ENCODE results near the gene PIGC.
A peak's percentile ranks its signal among the peaks of the same experiment; 100 is the strongest.

The PIGC gene

DNA sequence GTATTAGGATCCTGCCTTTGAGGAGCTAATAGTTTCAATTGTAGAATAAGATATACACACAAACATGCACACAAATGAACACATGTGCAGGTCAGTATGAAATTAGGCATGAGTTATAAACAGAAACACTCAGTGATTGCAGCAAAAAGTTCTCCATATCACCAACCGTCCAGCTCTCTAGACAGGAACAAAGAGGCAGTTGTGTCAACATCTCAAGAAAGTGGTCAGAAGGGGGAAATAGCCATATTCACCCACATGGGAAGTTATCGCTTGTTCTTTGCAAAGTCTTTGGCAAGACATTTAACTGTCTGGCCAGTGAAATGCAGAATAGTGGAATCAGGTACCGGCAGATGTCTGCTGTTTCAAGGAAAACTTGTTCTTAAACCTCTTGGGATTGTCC is 29.4 kb upstream of the PIGC start:
- Histone ChIP-seq H2AFZ (ENCODE audit: low read length) (no peak overlapping the region), H2BK12ac (ENCODE audit: low read length) (no peak overlapping the region), H3K4me1 (ENCODE audit: control insufficient read depth in 2 of 2, insufficient read depth in 1 of 2, low read depth in 1 of 2, low read length in 2 of 2) (no peaks in the 10 kb centered on the region), H2BK15ac (ENCODE audit: low read length) (no peak overlapping the region), H3K4me2 (ENCODE audit: insufficient read depth, low read length, poor library complexity, severe bottlenecking) (no peak overlapping the region), H4K8ac (ENCODE audit: low read depth, low read length) (no peak overlapping the region), H2BK120ac (ENCODE audit: low read depth, low read length) (no peak overlapping the region), H3K4me3 (ENCODE audit: low read length in 2 of 2) (no peak overlapping the region), H3K27ac (replicated peaks; ENCODE audit: low read length) (no peak overlapping the region), H4K91ac (ENCODE audit: low read depth, low read length, poor library complexity) (no peak overlapping the region), H3K9me3 (replicated peaks in 1 of 2; ENCODE audit: control insufficient read depth in 2 of 2, insufficient read depth in 1 of 2, low read depth in 1 of 2, low read length in 2 of 2) (no peaks in the 10 kb centered on the region), H3K79me1 (ENCODE audit: low read depth, low read length) (no peaks in the 10 kb centered on the region), H2AK5ac (ENCODE audit: low read depth, low read length) (no peak overlapping the region), H3K4ac (ENCODE audit: low read length) (no peak overlapping the region), H3K14ac (ENCODE audit: low read length) (no peak overlapping the region), H2BK5ac (ENCODE audit: low read length) (no peak overlapping the region), H3K27me3 (ENCODE audit: control insufficient read depth in 3 of 3, insufficient read depth in 3 of 3, low read depth in 1 of 3, low read length in 3 of 3) (no peaks in the 10 kb centered on the region), H3K23ac (ENCODE audit: low read depth, low read length, poor library complexity) (no peak overlapping the region), H3K36me3 (replicated peaks in 1 of 2; ENCODE audit: control insufficient read depth in 2 of 2, insufficient read depth in 2 of 2, low read length in 2 of 2) (no peaks in the 10 kb centered on the region), H3K9ac (ENCODE audit: low read depth, low read length, poor library complexity) (no peak overlapping the region), H3K18ac (ENCODE audit: low read length) (peak overlapping the region; percentile 53)
- DNase-seq (ENCODE audit: low spot score), result no peak
- no CpG with 5 or more reads among the region's 3 CpGs for WGBS, 2 donors (ENCODE audit: extremely low coverage in 2 of 2, insufficient read length in 2 of 2, insufficient replicate concordance in 1 of 2)

GRCh38 chr1:172472495-172472894 is 28.6 kb upstream of the PIGC start:
- H4K91ac ChIP-seq (ENCODE audit: low read depth, low read length, poor library complexity), result no peak overlapping the region
- no peaks in the 10 kb centered on the region for H3K4me1 ChIP-seq (ENCODE audit: control insufficient read depth in 2 of 2, insufficient read depth in 1 of 2, low read depth in 1 of 2, low read length in 2 of 2)
- H2BK12ac ChIP-seq (ENCODE audit: low read length), result no peak overlapping the region
- H3K9me3 ChIP-seq (replicated peaks in 1 of 2; ENCODE audit: control insufficient read depth in 2 of 2, insufficient read depth in 1 of 2, low read depth in 1 of 2, low read length in 2 of 2), result no peaks in the 10 kb centered on the region
- no peak overlapping the region for H2BK15ac ChIP-seq (ENCODE audit: low read length)
- no peak overlapping the region for H3K9ac ChIP-seq (ENCODE audit: low read depth, low read length, poor library complexity)
- H3K79me1 ChIP-seq (ENCODE audit: low read depth, low read length), result no peaks in the 10 kb centered on the region
- H3K36me3 ChIP-seq (replicated peaks in 1 of 2; ENCODE audit: control insufficient read depth in 2 of 2, insufficient read depth in 2 of 2, low read length in 2 of 2), result no peaks in the 10 kb centered on the region
- H3K4me2 ChIP-seq (ENCODE audit: insufficient read depth, low read length, poor library complexity, severe bottlenecking), result no peak overlapping the region
- H3K14ac ChIP-seq (ENCODE audit: low read length), result no peak overlapping the region
- H3K4me3 ChIP-seq (ENCODE audit: low read length in 2 of 2), result no peak overlapping the region
- H3K27me3 ChIP-seq (ENCODE audit: control insufficient read depth in 3 of 3, insufficient read depth in 3 of 3, low read depth in 1 of 3, low read length in 3 of 3), result no peaks in the 10 kb centered on the region
- H4K8ac ChIP-seq (ENCODE audit: low read depth, low read length), result no peak overlapping the region
- no peak for DNase-seq (ENCODE audit: low spot score)
- H3K4ac ChIP-seq (ENCODE audit: low read length), result no peak overlapping the region
- H2AFZ ChIP-seq (ENCODE audit: low read length), result no peak overlapping the region
- H3K23ac ChIP-seq (ENCODE audit: low read depth, low read length, poor library complexity), result no peak overlapping the region
- no peak overlapping the region for H3K18ac ChIP-seq (ENCODE audit: low read length)
- H2BK5ac ChIP-seq (ENCODE audit: low read length), result no peak overlapping the region
- no peak overlapping the region for H2BK120ac ChIP-seq (ENCODE audit: low read depth, low read length)
- no peak overlapping the region for H2AK5ac ChIP-seq (ENCODE audit: low read depth, low read length)
- WGBS, 2 donors (ENCODE audit: extremely low coverage in 2 of 2, insufficient read length in 2 of 2, insufficient replicate concordance in 1 of 2), result no CpG with 5 or more reads among the region's 1 CpG
- H3K27ac ChIP-seq (replicated peaks; ENCODE audit: low read length), result no peak overlapping the region

- no CpG with 5 or more reads among the region's 1 CpG for whole genome bisulfite sequencing, 2 donors (ENCODE audit: extremely low coverage in 2 of 2, insufficient read length in 2 of 2, insufficient replicate concordance in 1 of 2)
- no peak overlapping the region for H3K4me3 ChIP-seq (ENCODE audit: low read length in 2 of 2)
Observed at GRCh38 chr1:172471666-172472065, 27.8 kb upstream of the PIGC start.

GRCh38 chr1:172470149-172470548 is 26.3 kb upstream of the PIGC start:
- Histone ChIP-seq H3K9me3 (replicated peaks in 1 of 2; ENCODE audit: control insufficient read depth in 2 of 2, insufficient read depth in 1 of 2, low read depth in 1 of 2, low read length in 2 of 2) (no peaks in the 10 kb centered on the region), H4K8ac (ENCODE audit: low read depth, low read length) (no peak overlapping the region), H3K18ac (ENCODE audit: low read length) (no peak overlapping the region), H3K4ac (ENCODE audit: low read length) (no peak overlapping the region), H3K4me2 (ENCODE audit: insufficient read depth, low read length, poor library complexity, severe bottlenecking) (no peak overlapping the region), H3K23ac (ENCODE audit: low read depth, low read length, poor library complexity) (no peak overlapping the region), H2BK120ac (ENCODE audit: low read depth, low read length) (no peak overlapping the region), H3K27ac (replicated peaks; ENCODE audit: low read length) (no peak overlapping the region), H3K9ac (ENCODE audit: low read depth, low read length, poor library complexity) (no peak overlapping the region), H3K4me3 (ENCODE audit: low read length in 2 of 2) (no peak overlapping the region), H3K27me3 (ENCODE audit: control insufficient read depth in 3 of 3, insufficient read depth in 3 of 3, low read depth in 1 of 3, low read length in 3 of 3) (peaks cover 0 to 3% (median 0%) of the 10 kb centered on the region in 3 experiments), H2BK15ac (ENCODE audit: low read length) (no peak overlapping the region), H4K91ac (ENCODE audit: low read depth, low read length, poor library complexity) (no peak overlapping the region), H3K14ac (ENCODE audit: low read length) (no peak overlapping the region), H2AK5ac (ENCODE audit: low read depth, low read length) (no peak overlapping the region), H2BK12ac (ENCODE audit: low read length) (no peak overlapping the region), H3K36me3 (replicated peaks in 1 of 2; ENCODE audit: control insufficient read depth in 2 of 2, insufficient read depth in 2 of 2, low read length in 2 of 2) (no peaks in the 10 kb centered on the region), H3K4me1 (ENCODE audit: control insufficient read depth in 2 of 2, insufficient read depth in 1 of 2, low read depth in 1 of 2, low read length in 2 of 2) (no peaks in the 10 kb centered on the region), H3K79me1 (ENCODE audit: low read depth, low read length) (no peaks in the 10 kb centered on the region), H2AFZ (ENCODE audit: low read length) (no peak overlapping the region), H2BK5ac (ENCODE audit: low read length) (no peak overlapping the region)
- no CpG with 5 or more reads among the region's 2 CpGs for WGBS, 2 donors (ENCODE audit: extremely low coverage in 2 of 2, insufficient read length in 2 of 2, insufficient replicate concordance in 1 of 2)
- no peak for DNase-seq (ENCODE audit: low spot score)

More at GRCh38 chr1:172471666-172472065, 27.8 kb upstream of the PIGC start:
- Histone ChIP-seq H2BK120ac (ENCODE audit: low read depth, low read length) (no peak overlapping the region), H3K79me1 (ENCODE audit: low read depth, low read length) (no peaks in the 10 kb centered on the region), H3K4me2 (ENCODE audit: insufficient read depth, low read length, poor library complexity, severe bottlenecking) (no peak overlapping the region), H3K14ac (ENCODE audit: low read length) (no peak overlapping the region), H2BK15ac (ENCODE audit: low read length) (no peak overlapping the region), H2BK12ac (ENCODE audit: low read length) (no peak overlapping the region), H3K36me3 (replicated peaks in 1 of 2; ENCODE audit: control insufficient read depth in 2 of 2, insufficient read depth in 2 of 2, low read length in 2 of 2) (no peaks in the 10 kb centered on the region), H3K4me1 (ENCODE audit: control insufficient read depth in 2 of 2, insufficient read depth in 1 of 2, low read depth in 1 of 2, low read length in 2 of 2) (no peaks in the 10 kb centered on the region), H3K27ac (replicated peaks; ENCODE audit: low read length) (no peak overlapping the region), H3K9me3 (replicated peaks in 1 of 2; ENCODE audit: control insufficient read depth in 2 of 2, insufficient read depth in 1 of 2, low read depth in 1 of 2, low read length in 2 of 2) (no peaks in the 10 kb centered on the region), H3K9ac (ENCODE audit: low read depth, low read length, poor library complexity) (no peak overlapping the region), H4K91ac (ENCODE audit: low read depth, low read length, poor library complexity) (no peak overlapping the region), H3K18ac (ENCODE audit: low read length) (no peak overlapping the region), H2AK5ac (ENCODE audit: low read depth, low read length) (no peak overlapping the region), H2BK5ac (ENCODE audit: low read length) (no peak overlapping the region), H3K27me3 (ENCODE audit: control insufficient read depth in 3 of 3, insufficient read depth in 3 of 3, low read depth in 1 of 3, low read length in 3 of 3) (no peaks in the 10 kb centered on the region), H3K23ac (ENCODE audit: low read depth, low read length, poor library complexity) (no peak overlapping the region), H2AFZ (ENCODE audit: low read length) (no peak overlapping the region), H3K4ac (ENCODE audit: low read length) (no peak overlapping the region), H4K8ac (ENCODE audit: low read depth, low read length) (no peak overlapping the region)
- DNase-seq (ENCODE audit: low spot score), result no peak
